Endothelial cell of umbilical vein (primary cell): ENCODE measurements around the gene EIF3A. TPM values are rescaled to one million over a fixed set of nuclear protein-coding genes. Genes with fewer than 3 reads are reported as not detected.

Experiments
- BruUV-seq: library from RNA; stranded (reverse); fragments of 400-500 nt; replicated peaks from 2 replicates; lab custom pipeline; 2021; lab: Mats Ljungman, UMichigan
- CTCF ChIA-PET: fragments of 300-600, 350-600 bp; sonication (Branson Sonifier 250); formaldehyde crosslinking; loops from one replicate; lab custom pipeline; 2021; ENCODE audit warnings: antibody characterized with exemption, inconsistent platforms; lab: Charles Lee
- POLR2A ChIA-PET: fragments of 300-600, 350-600 bp; sonication (Branson Sonifier 250); formaldehyde crosslinking; loops from one replicate; lab custom pipeline; 2021; ENCODE audit warnings: antibody characterized with exemption, inconsistent platforms; lab: Charles Lee
- DNase-seq: peaks from one replicate; pipeline ENCODE4 v3.0.0-alpha.2; 2011; ENCODE audit warnings: low read depth, low spot score
- FAIRE-seq: peaks from 2 replicates; lab custom pipeline; 2011; peaks lifted over from hg19 to GRCh38; lab: Jason Lieb, UNC
- H2AFZ ChIP-seq: 2 replicates; pipeline ENCODE4 v1.6.0; 2012; ENCODE audit warnings: low read depth, low read length, control low read depth, inconsistent platforms
- H3K27ac ChIP-seq: 2 replicates; pipeline ENCODE4 v1.5.1; 2011; ENCODE audit warnings: low read depth, mild to moderate bottlenecking, control low read depth, low read length, moderate library complexity; ENCODE audit not compliant: insufficient read depth
- H3K27me3 ChIP-seq, 2 experiments: 2 replicates each; pipeline versions ENCODE4 v1.6.0 to v1.6.1; 2011; ENCODE audit warnings: low read length in 2 of 2, mixed read lengths in 1 of 2; ENCODE audit not compliant: control insufficient read depth in 2 of 2, insufficient read depth in 2 of 2
- H3K36me3 ChIP-seq, 2 experiments: 2 replicates in 1 of 2; 3 replicates in 1 of 2; pipeline ENCODE4 v1.5.1; 2011; ENCODE audit warnings: low read length in 2 of 2, mild to moderate bottlenecking in 1 of 2, moderate library complexity in 1 of 2; ENCODE audit not compliant: control insufficient read depth in 2 of 2, insufficient read depth in 2 of 2; ENCODE audit errors: extremely low read depth in 1 of 2
- H3K4me1 ChIP-seq: 3 replicates; pipeline ENCODE4 v1.5.1; 2011; ENCODE audit warnings: mild to moderate bottlenecking, low read length; ENCODE audit not compliant: control insufficient read depth, insufficient read depth; ENCODE audit errors: extremely low read depth
- H3K4me2 ChIP-seq: 2 replicates; pipeline ENCODE4 v1.6.1; 2011; ENCODE audit warnings: low read length, control low read depth, mixed read lengths; ENCODE audit not compliant: insufficient read depth
- H3K4me3 ChIP-seq, 3 experiments: fragments of 200-600 bp in 1 of 3; sonication (generic), shearing (Covaris generic) in 1 of 3; replicated peaks in 1 of 3; 2 replicates each; pipeline ENCODE4 v1.5.1; 2011 to 2016; ENCODE audit warnings: control low read depth in 3 of 3, low read length in 3 of 3, mild to moderate bottlenecking in 2 of 3, inconsistent platforms in 1 of 3, low read depth in 1 of 3, moderate library complexity in 1 of 3; ENCODE audit not compliant: insufficient read depth in 1 of 3
- H3K79me2 ChIP-seq: 2 replicates; pipeline ENCODE4 v1.6.0; 2012; ENCODE audit warnings: low read length, inconsistent platforms; ENCODE audit not compliant: control insufficient read depth, insufficient read depth
- H3K9ac ChIP-seq: replicated peaks from 2 replicates; pipeline ENCODE3; 2011; ENCODE audit warnings: low read length, control low read depth; ENCODE audit not compliant: insufficient read depth; ENCODE audit errors: extremely low read depth
- H3K9me1 ChIP-seq: replicated peaks from 3 replicates; pipeline ENCODE4 v1.6.0; 2011; ENCODE audit warnings: mild to moderate bottlenecking, low read length; ENCODE audit not compliant: control insufficient read depth, insufficient read depth; ENCODE audit errors: extremely low read depth
- H3K9me3 ChIP-seq: replicated peaks from 2 replicates; pipeline ENCODE4 v1.5.1; 2012; ENCODE audit warnings: low read length, inconsistent platforms; ENCODE audit not compliant: control insufficient read depth, insufficient read depth
- H4K20me1 ChIP-seq: replicated peaks from 2 replicates; pipeline ENCODE3; 2011; ENCODE audit warnings: mild to moderate bottlenecking, low read length; ENCODE audit not compliant: control insufficient read depth, insufficient read depth; ENCODE audit errors: extremely low read depth
- CTCF ChIP-seq, 2 donors: IDR thresholded peaks; 1 replicate in 1 of 2; 2 replicates in 1 of 2; pipeline ENCODE4 v1.5.1; 2011; ENCODE audit warnings: low read length in 2 of 2, mild to moderate bottlenecking in 2 of 2, moderate library complexity in 2 of 2, control low read depth in 1 of 2, inconsistent platforms in 1 of 2, low read depth in 1 of 2; ENCODE audit not compliant: insufficient read depth in 1 of 2; ENCODE audit errors: extremely low read depth in 1 of 2
- EZH2 ChIP-seq: IDR thresholded peaks from 2 replicates; pipeline ENCODE4 v1.6.1; 2012; ENCODE audit warnings: borderline replicate concordance, low read depth, mild to moderate bottlenecking, moderate library complexity, low read length, inconsistent platforms; ENCODE audit not compliant: severe bottlenecking
- FOS ChIP-seq: IDR thresholded peaks from 2 replicates; pipeline ENCODE4 v1.6.1; 2011; ENCODE audit warnings: mild to moderate bottlenecking, low read length, moderate library complexity, borderline replicate concordance; ENCODE audit not compliant: insufficient read depth
- GATA2 ChIP-seq: IDR thresholded peaks from 2 replicates; pipeline ENCODE4 v1.7.0; 2011; ENCODE audit warnings: low read depth, mild to moderate bottlenecking, moderate library complexity, mixed read lengths, low read length; ENCODE audit not compliant: insufficient read length, insufficient read depth
- JUN ChIP-seq: IDR thresholded peaks from 2 replicates; pipeline ENCODE4 v1.6.1; 2011; ENCODE audit warnings: borderline replicate concordance, low read depth; ENCODE audit not compliant: insufficient read length, insufficient read depth
- MAX ChIP-seq: IDR thresholded peaks from 2 replicates; pipeline ENCODE4 v1.6.1; 2011; ENCODE audit not compliant: insufficient read depth, insufficient read length
- MYC ChIP-seq: IDR thresholded peaks from one replicate; pipeline ENCODE4 v1.6.1; 2011; ENCODE audit warnings: mild to moderate bottlenecking, low read depth, low read length
- POLR2A ChIP-seq: IDR thresholded peaks from 2 replicates; pipeline ENCODE4 v1.6.1; 2012; ENCODE audit warnings: low read depth, mild to moderate bottlenecking, control low read depth, low read length
- POLR2AphosphoS5 ChIP-seq: IDR thresholded peaks from 2 replicates; pipeline ENCODE4 v1.6.1; 2012; ENCODE audit warnings: low read depth, mild to moderate bottlenecking, control low read depth, low read length, moderate library complexity; ENCODE audit not compliant: insufficient read depth
- dilution Hi-C: fragments of 300-500 bp; cut with MboI; formaldehyde crosslinking; loops from one replicate; pipeline ENCODE4 v1.15.0; 2019; ENCODE audit warnings: low sequenced_read_pairs; ENCODE audit not compliant: extremely low pct_ligation_motif_present
- intact Hi-C: fragments of 100-400 bp; cut with micrococcal nuclease; formaldehyde crosslinking; loops from one replicate; pipeline ENCODE4 v1.10.0; 2022
- polyA plus RNA-seq, 4 experiments: library from polyadenylated mRNA; depleted of rRNA in 3 of 4; stranded (reverse) in 3 of 4; unstranded in 1 of 4; fragments of >200 nt; gene quantifications; 2 replicates each; pipeline versions ENCODE4 v1.2.1 to v1.2.3, GENCODE V29; 2011 to 2012; ENCODE audit warnings: missing spikeins in 1 of 4
- total RNA-seq: library from RNA; stranded (reverse); gene quantifications from 2 replicates; pipeline ENCODE4 v1.2.3, GENCODE V29; 2021

EIF3A gene
- total and polyA plus RNA-seq, 2 donors (not counting 3 experiments of a cell fraction or from before 2014, with no cell fraction given), result 27.6 to 159 TPM

- Histone ChIP-seq H3K4me2 (no peak overlapping the region), H3K27ac (no peak overlapping the region), H4K20me1 (peaks cover 7% of the 10 kb centered on the region), H3K9me3 (no peaks in the 10 kb centered on the region), H3K36me3 (peaks cover 47 to 50% of the 10 kb centered on the region in 2 experiments), H3K4me3 (no peak overlapping the region), H3K79me2 (peaks cover 75% of the 10 kb centered on the region), H3K9ac (no peak overlapping the region), H3K4me1 (no peaks in the 10 kb centered on the region), H3K27me3 (no peaks in the 10 kb centered on the region), H3K9me1 (no peaks in the 10 kb centered on the region), H2AFZ (no peak overlapping the region)
- TF ChIP-seq POLR2AphosphoS5 (no peak), MYC (no peak), CTCF (IDR thresholded peaks at IDR 0.05; ENCODE audit: extremely low read depth in 1 of 2, insufficient read depth in 1 of 2, low read depth in 1 of 2, low read length in 2 of 2) (no peak), EZH2 (no peak), FOS (no peak), GATA2 (no peak), JUN (no peak), MAX (no peak), POLR2A (no peak)
- FAIRE-seq (peak; percentile 50), DNase-seq (no peak)
- dilution Hi-C loops, result no loop called here
- ChIA-PET CTCF (no interaction called here), POLR2A (no interaction called here)
- no TSS peak for BruUV-seq
- intact Hi-C loops, result no loop called here
These were observed 28.8 kb downstream of the EIF3A start for GRCh38 chr10:119051775-119052174.
